Fibroblast of lung (primary cell): ENCODE results near the gene MOV10. TPM values are rescaled to one million over a fixed set of nuclear protein-coding genes. Genes with fewer than 3 reads are reported as not detected.
A peak's percentile ranks its signal among the peaks of the same experiment; 100 is the strongest.
"Not testable (repeated sequence)": the region's sequence is repeated elsewhere in the genome, so short reads cannot be mapped to it uniquely, and the experiment has no call there.

Experiments used
- DNase-seq, 2 donors: peaks; one replicate each; pipeline versions ENCODE4 v3.0.0 to v3.0.0-alpha.2; 2010; ENCODE audit warnings: low read depth in 2 of 2
- H2AFZ ChIP-seq: 2 replicates; pipeline ENCODE4 v1.5.1; 2012; ENCODE audit warnings: low read length, control low read depth, inconsistent platforms
- H3K27ac ChIP-seq: 2 replicates; pipeline ENCODE4 v1.5.1; 2011; ENCODE audit warnings: low read length, control low read depth; ENCODE audit not compliant: insufficient read depth
- H3K27me3 ChIP-seq: 2 replicates; pipeline ENCODE4 v1.5.1; 2011; ENCODE audit warnings: mild to moderate bottlenecking, low read length; ENCODE audit not compliant: control insufficient read depth, insufficient read depth
- H3K36me3 ChIP-seq: 2 replicates; pipeline ENCODE4 v1.5.1; 2011; ENCODE audit warnings: low read length; ENCODE audit not compliant: control insufficient read depth, insufficient read depth
- H3K4me1 ChIP-seq: 2 replicates; pipeline ENCODE4 v1.5.1; 2011; ENCODE audit warnings: low read length; ENCODE audit not compliant: control insufficient read depth, insufficient read depth; ENCODE audit errors: extremely low read depth
- H3K4me2 ChIP-seq: 2 replicates; pipeline ENCODE4 v1.5.1; 2011; ENCODE audit warnings: low read length, control low read depth; ENCODE audit not compliant: insufficient read depth; ENCODE audit errors: extremely low read depth
- H3K4me3 ChIP-seq, 4 experiments: fragments of 200-600 bp in 1 of 4; sonication (generic) in 1 of 4; replicated peaks in 1 of 4; 2 replicates each; pipeline ENCODE4 v1.5.1; 2011 to 2016; ENCODE audit warnings: low read length in 4 of 4, low read depth in 3 of 4, mild to moderate bottlenecking in 3 of 4, control low read depth in 2 of 4, inconsistent platforms in 1 of 4, mixed read lengths in 1 of 4; ENCODE audit not compliant: insufficient read depth in 1 of 4; ENCODE audit errors: control extremely low read depth in 1 of 4
- H3K79me2 ChIP-seq: 2 replicates; pipeline ENCODE4 v1.5.1; 2012; ENCODE audit warnings: mild to moderate bottlenecking, low read length, inconsistent platforms; ENCODE audit not compliant: control insufficient read depth, insufficient read depth
- H3K9ac ChIP-seq: 2 replicates; pipeline ENCODE4 v1.5.1; 2011; ENCODE audit warnings: mild to moderate bottlenecking, low read length, control low read depth; ENCODE audit not compliant: insufficient read depth
- H3K9me3 ChIP-seq: 2 replicates; pipeline ENCODE4 v1.5.1; 2012; ENCODE audit warnings: low read depth, low read length; ENCODE audit not compliant: control insufficient read depth, insufficient read depth
- H4K20me1 ChIP-seq: 2 replicates; pipeline ENCODE4 v1.5.1; 2011; ENCODE audit warnings: low read length; ENCODE audit not compliant: control insufficient read depth, insufficient read depth; ENCODE audit errors: extremely low read depth
- EZH2 ChIP-seq: IDR thresholded peaks from 2 replicates; pipeline ENCODE4 v1.5.1; 2012; ENCODE audit warnings: low read length, control low read depth, mild to moderate bottlenecking; ENCODE audit errors: missing control alignments
- polyA plus RNA-seq, 2 donors: library from polyadenylated mRNA; depleted of rRNA in 1 of 2; stranded (reverse) in 1 of 2; unstranded in 1 of 2; fragments of >200 nt; gene quantifications; 2 replicates each; pipeline ENCODE4 v1.2.1, GENCODE V29; 2011 to 2012; ENCODE audit warnings: missing spikeins in 1 of 2
- total RNA-seq: library from RNA; depleted of rRNA; stranded (reverse); fragments of >200 nt; gene quantifications from 2 replicates; pipeline ENCODE4 v1.2.1, GENCODE V29; 2014
- TF ChIP-seq, protein P1 (sequence below), 2 donors: IDR thresholded peaks in 1 of 2; conservative IDR thresholded peaks in 1 of 2; 1 replicate in 1 of 2; 2 replicates in 1 of 2; pipeline ENCODE4 v1.5.1; 2011 to 2012; ENCODE audit warnings: low read length in 2 of 2, control low read depth in 1 of 2, inconsistent platforms in 1 of 2, low read depth in 1 of 2, mild to moderate bottlenecking in 1 of 2

The MOV10 gene
- total and polyA plus RNA-seq, 2 donors (not counting 1 experiment from before 2014, with no cell fraction given) = 39.6 to 42.9 TPM

- H3K4me3 ChIP-seq = no peak overlapping the region
- no peak overlapping the region for H3K9ac ChIP-seq
- H3K9me3 ChIP-seq = no peaks in the 10 kb centered on the region
- no peak overlapping the region for H2AFZ ChIP-seq
- H3K27me3 ChIP-seq = no peaks in the 10 kb centered on the region
- peaks cover 84% of the 10 kb centered on the region for H3K79me2 ChIP-seq
- peaks cover 3% of the 10 kb centered on the region for H3K4me1 ChIP-seq
- TF ChIP-seq EZH2 = no peak
- TF ChIP-seq, protein P1, sequence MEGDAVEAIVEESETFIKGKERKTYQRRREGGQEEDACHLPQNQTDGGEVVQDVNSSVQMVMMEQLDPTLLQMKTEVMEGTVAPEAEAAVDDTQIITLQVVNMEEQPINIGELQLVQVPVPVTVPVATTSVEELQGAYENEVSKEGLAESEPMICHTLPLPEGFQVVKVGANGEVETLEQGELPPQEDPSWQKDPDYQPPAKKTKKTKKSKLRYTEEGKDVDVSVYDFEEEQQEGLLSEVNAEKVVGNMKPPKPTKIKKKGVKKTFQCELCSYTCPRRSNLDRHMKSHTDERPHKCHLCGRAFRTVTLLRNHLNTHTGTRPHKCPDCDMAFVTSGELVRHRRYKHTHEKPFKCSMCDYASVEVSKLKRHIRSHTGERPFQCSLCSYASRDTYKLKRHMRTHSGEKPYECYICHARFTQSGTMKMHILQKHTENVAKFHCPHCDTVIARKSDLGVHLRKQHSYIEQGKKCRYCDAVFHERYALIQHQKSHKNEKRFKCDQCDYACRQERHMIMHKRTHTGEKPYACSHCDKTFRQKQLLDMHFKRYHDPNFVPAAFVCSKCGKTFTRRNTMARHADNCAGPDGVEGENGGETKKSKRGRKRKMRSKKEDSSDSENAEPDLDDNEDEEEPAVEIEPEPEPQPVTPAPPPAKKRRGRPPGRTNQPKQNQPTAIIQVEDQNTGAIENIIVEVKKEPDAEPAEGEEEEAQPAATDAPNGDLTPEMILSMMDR (conservative IDR thresholded peaks at IDR 0.05 in 1 of 2, IDR thresholded peaks at IDR 0.05 in 1 of 2; ENCODE audit: low read depth in 1 of 2, low read length in 2 of 2) = no peak
- no peaks in the 10 kb centered on the region for H3K36me3 ChIP-seq
- peak overlapping the region; percentile 14 for H3K27ac ChIP-seq
- H4K20me1 ChIP-seq = peaks cover 6% of the 10 kb centered on the region
- H3K4me2 ChIP-seq = peak overlapping the region; percentile 25
- DNase-seq = no peak
Observed at GRCh38 chr1:112636597-112637253, 37.7 kb upstream of the MOV10 start.

DNA sequence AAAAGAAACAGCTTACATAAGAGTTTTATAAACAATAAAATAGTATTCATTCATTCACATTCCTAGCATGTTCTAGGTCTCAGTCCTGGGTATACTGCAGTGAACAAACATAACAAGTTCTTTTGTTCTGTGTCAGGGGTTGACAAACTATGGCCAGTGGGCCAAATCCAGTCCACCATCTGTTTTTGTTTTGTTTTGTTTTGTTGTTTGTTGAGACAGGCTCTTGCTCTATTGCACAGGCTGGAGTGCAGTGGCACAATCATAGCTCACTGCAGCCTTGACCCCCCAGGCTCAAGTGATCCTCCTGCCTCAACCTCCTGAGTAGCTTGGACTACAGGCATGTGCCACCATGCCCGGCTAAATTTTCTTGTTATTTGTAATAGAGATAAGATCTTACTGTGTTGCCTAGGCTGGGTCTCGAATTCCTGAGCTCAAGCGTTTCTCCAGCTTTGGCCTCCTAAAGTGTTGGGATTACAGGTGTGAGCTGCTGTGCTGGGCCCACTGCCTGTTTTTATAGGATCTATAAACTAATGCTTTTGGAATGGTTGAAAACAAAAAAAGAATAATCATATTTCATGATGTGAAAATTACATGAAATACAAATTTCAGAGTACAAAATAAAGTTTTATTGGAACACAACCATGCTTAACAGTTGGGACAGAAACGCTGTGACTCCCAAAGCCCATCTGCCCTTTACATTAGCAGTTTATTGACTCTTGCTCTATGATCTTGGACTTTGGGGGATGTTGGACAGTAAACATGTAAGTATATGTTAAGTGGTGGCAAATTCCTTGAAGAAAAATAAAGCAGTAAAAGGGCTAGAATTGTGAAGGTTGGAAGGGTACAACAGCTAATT is 37.0 kb upstream of the MOV10 start:
- H3K4me2 ChIP-seq = peak overlapping the region; percentile 25
- no peak overlapping the region for H3K4me3 ChIP-seq
- no peak overlapping the region for H3K9ac ChIP-seq
- H3K27me3 ChIP-seq = no peaks in the 10 kb centered on the region
- no peak overlapping the region for H2AFZ ChIP-seq
- no peaks in the 10 kb centered on the region for H3K36me3 ChIP-seq
- TF ChIP-seq, protein P1 (conservative IDR thresholded peaks at IDR 0.05 in 1 of 2, IDR thresholded peaks at IDR 0.05 in 1 of 2; ENCODE audit: low read depth in 1 of 2, low read length in 2 of 2) = no peak
- TF ChIP-seq EZH2 = no peak
- peak in 1 of 2 donors; percentile 53 for DNase-seq
- peaks cover 84% of the 10 kb centered on the region for H3K79me2 ChIP-seq
- no peaks in the 10 kb centered on the region for H3K9me3 ChIP-seq
- H3K27ac ChIP-seq = peak overlapping the region; percentile 31
- H3K4me1 ChIP-seq = peaks cover 3% of the 10 kb centered on the region
- peaks cover 6% of the 10 kb centered on the region for H4K20me1 ChIP-seq

- Histone ChIP-seq H3K36me3 (no peaks in the 10 kb centered on the region), H4K20me1 (peaks cover 6% of the 10 kb centered on the region), H3K79me2 (peaks cover 83% of the 10 kb centered on the region), H3K4me3 (no peak overlapping the region), H3K4me2 (no peak overlapping the region), H3K27ac (no peak overlapping the region), H3K27me3 (no peaks in the 10 kb centered on the region), H3K4me1 (peaks cover 3% of the 10 kb centered on the region), H3K9me3 (no peaks in the 10 kb centered on the region), H2AFZ (no peak overlapping the region), H3K9ac (no peak overlapping the region)
- TF ChIP-seq EZH2 = no peak
- TF ChIP-seq, protein P1 (conservative IDR thresholded peaks at IDR 0.05 in 1 of 2, IDR thresholded peaks at IDR 0.05 in 1 of 2; ENCODE audit: low read depth in 1 of 2, low read length in 2 of 2) = no peak
- no peak for DNase-seq
Observed at GRCh38 chr1:112638110-112638428, 36.4 kb upstream of the MOV10 start.

- not testable (repeated sequence) for H3K4me1 ChIP-seq, H3K27ac ChIP-seq, H4K20me1 ChIP-seq, H3K27me3 ChIP-seq, H2AFZ ChIP-seq, H3K4me2 ChIP-seq, DNase-seq, H3K9me3 ChIP-seq, H3K4me3 ChIP-seq, H3K9ac ChIP-seq, H3K36me3 ChIP-seq
- peaks cover 83% of the 10 kb centered on the region for H3K79me2 ChIP-seq
Observed at GRCh38 chr1:112640437-112640836, 34.0 kb upstream of the MOV10 start.
